ENCODE data around the gene RAB30.
A peak's percentile ranks its signal among the peaks of the same experiment; 100 is the strongest.

Gene RAB30

GRCh38 chr11:83031127-83031526, 40.6 kb downstream of the RAB30 start:
- no peaks in the 10 kb centered on the region for H3K36me3 ChIP-seq (ENCODE audit: control insufficient read depth in 5 of 5, insufficient read depth in 5 of 5, low read length in 5 of 5)
- peak overlapping the region; percentile 11 for H3K27ac ChIP-seq (ENCODE audit: low read depth, low read length)
- no peak overlapping the region for H3K9ac ChIP-seq (ENCODE audit: low read length in 5 of 5)
- H3K4me3 ChIP-seq (ENCODE audit: low read depth in 1 of 5, low read length in 5 of 5) = no peak overlapping the region
- no peaks in the 10 kb centered on the region for H3K9me3 ChIP-seq (ENCODE audit: control insufficient read depth in 5 of 5, low read length in 5 of 5)
- peaks cover 8 to 52% (median 38%) of the 10 kb centered on the region in 5 donors for H3K4me1 ChIP-seq (ENCODE audit: control insufficient read depth in 5 of 5, insufficient read depth in 5 of 5, low read length in 5 of 5)
- no peaks in the 10 kb centered on the region for H3K27me3 ChIP-seq (ENCODE audit: control insufficient read depth in 5 of 5, insufficient read depth in 4 of 5, low read length in 5 of 5)

DNA sequence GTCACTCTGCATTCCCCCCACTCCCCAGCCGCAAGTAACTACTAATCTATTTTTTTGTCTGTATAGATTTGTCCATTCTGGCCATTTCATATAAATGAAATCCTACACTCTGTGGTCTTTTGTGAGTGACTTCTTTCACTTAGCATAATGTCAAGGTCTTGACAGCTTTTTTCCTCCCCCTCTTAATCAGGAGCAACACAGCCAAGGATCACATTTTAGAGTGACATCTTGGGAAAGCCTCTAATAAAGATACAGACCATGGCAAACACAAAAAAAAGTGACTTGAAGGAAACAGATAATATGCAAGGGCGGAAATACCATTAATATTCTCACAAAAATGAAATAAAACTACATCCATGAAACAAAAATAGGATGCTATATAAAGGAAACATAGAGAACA, 43.9 kb downstream of the RAB30 start:
- Histone ChIP-seq H3K4me1 (ENCODE audit: control insufficient read depth in 5 of 5, insufficient read depth in 5 of 5, low read length in 5 of 5) (peaks cover 4 to 38% (median 21%) of the 10 kb centered on the region in 5 donors), H3K9ac (ENCODE audit: low read length in 5 of 5) (no peak overlapping the region), H3K27ac (ENCODE audit: low read depth, low read length) (no peak overlapping the region), H3K27me3 (ENCODE audit: control insufficient read depth in 5 of 5, insufficient read depth in 4 of 5, low read length in 5 of 5) (no peaks in the 10 kb centered on the region), H3K9me3 (ENCODE audit: control insufficient read depth in 5 of 5, low read length in 5 of 5) (no peaks in the 10 kb centered on the region), H3K36me3 (ENCODE audit: control insufficient read depth in 5 of 5, insufficient read depth in 5 of 5, low read length in 5 of 5) (no peaks in the 10 kb centered on the region), H3K4me3 (ENCODE audit: low read depth in 1 of 5, low read length in 5 of 5) (no peak overlapping the region)

DNA sequence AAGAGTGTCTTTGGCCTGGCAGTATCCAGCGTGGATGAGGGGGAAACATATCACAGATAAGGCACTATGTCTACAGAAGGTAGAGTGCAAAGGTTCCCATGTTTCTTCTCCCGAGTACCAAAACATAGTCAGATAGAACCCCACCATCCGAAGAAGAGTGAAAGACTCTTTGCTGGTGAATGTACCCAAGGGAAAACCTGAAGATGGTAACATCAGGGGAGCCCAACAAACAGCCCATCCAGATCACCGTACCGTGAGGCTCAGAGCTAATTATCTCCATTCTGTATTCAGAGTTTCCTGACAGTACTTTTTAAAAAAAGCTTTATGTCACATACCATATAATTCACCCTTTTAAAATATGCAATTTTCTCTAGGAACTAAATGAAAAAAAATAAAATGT, 44.4 kb downstream of the RAB30 start:
- no peak overlapping the region for H3K4me3 ChIP-seq (ENCODE audit: low read depth in 1 of 5, low read length in 5 of 5)
- H3K27me3 ChIP-seq (ENCODE audit: control insufficient read depth in 5 of 5, insufficient read depth in 4 of 5, low read length in 5 of 5) = no peaks in the 10 kb centered on the region
- no peak overlapping the region for H3K9ac ChIP-seq (ENCODE audit: low read length in 5 of 5)
- H3K27ac ChIP-seq (ENCODE audit: low read depth, low read length) = no peak overlapping the region
- no peaks in the 10 kb centered on the region for H3K36me3 ChIP-seq (ENCODE audit: control insufficient read depth in 5 of 5, insufficient read depth in 5 of 5, low read length in 5 of 5)
- H3K4me1 ChIP-seq (ENCODE audit: control insufficient read depth in 5 of 5, insufficient read depth in 5 of 5, low read length in 5 of 5) = peaks cover 4 to 33% (median 21%) of the 10 kb centered on the region in 5 donors
- H3K9me3 ChIP-seq (ENCODE audit: control insufficient read depth in 5 of 5, low read length in 5 of 5) = no peaks in the 10 kb centered on the region

- H3K36me3 ChIP-seq (ENCODE audit: control insufficient read depth in 5 of 5, insufficient read depth in 5 of 5, low read length in 5 of 5) = no peaks in the 10 kb centered on the region
- H3K4me3 ChIP-seq (ENCODE audit: low read depth in 1 of 5, low read length in 5 of 5) = no peak overlapping the region
- no peak overlapping the region for H3K27ac ChIP-seq (ENCODE audit: low read depth, low read length)
- H3K9ac ChIP-seq (ENCODE audit: low read length in 5 of 5) = no peak overlapping the region
- H3K27me3 ChIP-seq (ENCODE audit: control insufficient read depth in 5 of 5, insufficient read depth in 4 of 5, low read length in 5 of 5) = no peaks in the 10 kb centered on the region
- no peaks in the 10 kb centered on the region for H3K9me3 ChIP-seq (ENCODE audit: control insufficient read depth in 5 of 5, low read length in 5 of 5)
- H3K4me1 ChIP-seq (ENCODE audit: control insufficient read depth in 5 of 5, insufficient read depth in 5 of 5, low read length in 5 of 5) = peaks cover 6 to 31% (median 21%) of the 10 kb centered on the region in 5 donors
These were observed 45.5 kb downstream of the RAB30 start for GRCh38 chr11:83026229-83026628.

- Histone ChIP-seq H3K27ac (ENCODE audit: low read depth, low read length) (no peak overlapping the region), H3K36me3 (ENCODE audit: control insufficient read depth in 5 of 5, insufficient read depth in 5 of 5, low read length in 5 of 5) (no peaks in the 10 kb centered on the region), H3K9me3 (ENCODE audit: control insufficient read depth in 5 of 5, low read length in 5 of 5) (no peaks in the 10 kb centered on the region), H3K27me3 (ENCODE audit: control insufficient read depth in 5 of 5, insufficient read depth in 4 of 5, low read length in 5 of 5) (no peaks in the 10 kb centered on the region), H3K9ac (ENCODE audit: low read length in 5 of 5) (no peak overlapping the region), H3K4me3 (ENCODE audit: low read depth in 1 of 5, low read length in 5 of 5) (peak overlapping the region in 1 of 5 donors; percentile 6), H3K4me1 (ENCODE audit: control insufficient read depth in 5 of 5, insufficient read depth in 5 of 5, low read length in 5 of 5) (peaks cover 6 to 36% (median 31%) of the 10 kb centered on the region in 5 donors)
These were observed 46.4 kb downstream of the RAB30 start for GRCh38 chr11:83025267-83025704.

GRCh38 chr11:83024270-83024854, 47.3 kb downstream of the RAB30 start:
- Histone ChIP-seq H3K4me1 (ENCODE audit: control insufficient read depth in 5 of 5, insufficient read depth in 5 of 5, low read length in 5 of 5) (peaks cover 6 to 44% (median 37%) of the 10 kb centered on the region in 5 donors), H3K27me3 (ENCODE audit: control insufficient read depth in 5 of 5, insufficient read depth in 4 of 5, low read length in 5 of 5) (no peaks in the 10 kb centered on the region), H3K4me3 (ENCODE audit: low read depth in 1 of 5, low read length in 5 of 5) (no peak overlapping the region), H3K9me3 (ENCODE audit: control insufficient read depth in 5 of 5, low read length in 5 of 5) (no peaks in the 10 kb centered on the region), H3K27ac (ENCODE audit: low read depth, low read length) (no peak overlapping the region), H3K9ac (ENCODE audit: low read length in 5 of 5) (no peak overlapping the region), H3K36me3 (ENCODE audit: control insufficient read depth in 5 of 5, insufficient read depth in 5 of 5, low read length in 5 of 5) (no peaks in the 10 kb centered on the region)

GRCh38 chr11:83023410-83023809, 48.3 kb downstream of the RAB30 start:
- no peaks in the 10 kb centered on the region for H3K9me3 ChIP-seq (ENCODE audit: control insufficient read depth in 5 of 5, low read length in 5 of 5)
- no peak overlapping the region for H3K27ac ChIP-seq (ENCODE audit: low read depth, low read length)
- H3K9ac ChIP-seq (ENCODE audit: low read length in 5 of 5) = no peak overlapping the region
- H3K4me3 ChIP-seq (ENCODE audit: low read depth in 1 of 5, low read length in 5 of 5) = no peak overlapping the region
- H3K36me3 ChIP-seq (ENCODE audit: control insufficient read depth in 5 of 5, insufficient read depth in 5 of 5, low read length in 5 of 5) = no peaks in the 10 kb centered on the region
- no peaks in the 10 kb centered on the region for H3K27me3 ChIP-seq (ENCODE audit: control insufficient read depth in 5 of 5, insufficient read depth in 4 of 5, low read length in 5 of 5)
- peaks cover 6 to 44% (median 37%) of the 10 kb centered on the region in 5 donors for H3K4me1 ChIP-seq (ENCODE audit: control insufficient read depth in 5 of 5, insufficient read depth in 5 of 5, low read length in 5 of 5)

DNA sequence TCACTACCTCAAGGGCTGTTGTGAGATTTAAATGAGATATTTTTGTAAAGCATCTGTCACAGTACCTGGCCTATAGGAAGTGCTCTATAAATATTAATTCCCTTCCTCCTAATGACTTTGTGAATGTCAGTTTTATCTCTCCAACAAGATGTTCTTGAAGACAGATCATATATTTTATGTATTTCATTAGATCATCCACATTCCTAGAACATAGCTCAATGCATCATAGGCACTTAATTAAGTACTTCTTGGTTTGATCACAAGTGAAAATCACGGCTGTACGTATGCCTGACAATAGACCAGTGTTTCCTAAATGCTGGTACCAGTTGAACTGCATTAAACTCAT, 49.9 kb downstream of the RAB30 start:
- Histone ChIP-seq H3K27me3 (ENCODE audit: control insufficient read depth in 5 of 5, insufficient read depth in 4 of 5, low read length in 5 of 5) (no peaks in the 10 kb centered on the region), H3K9me3 (ENCODE audit: control insufficient read depth in 5 of 5, low read length in 5 of 5) (no peaks in the 10 kb centered on the region), H3K4me1 (ENCODE audit: control insufficient read depth in 5 of 5, insufficient read depth in 5 of 5, low read length in 5 of 5) (peaks cover 6 to 44% (median 37%) of the 10 kb centered on the region in 5 donors), H3K9ac (ENCODE audit: low read length in 5 of 5) (no peak overlapping the region), H3K4me3 (ENCODE audit: low read depth in 1 of 5, low read length in 5 of 5) (no peak overlapping the region), H3K27ac (ENCODE audit: low read depth, low read length) (no peak overlapping the region), H3K36me3 (ENCODE audit: control insufficient read depth in 5 of 5, insufficient read depth in 5 of 5, low read length in 5 of 5) (no peaks in the 10 kb centered on the region)

- Histone ChIP-seq H3K4me1 (ENCODE audit: control insufficient read depth in 5 of 5, insufficient read depth in 5 of 5, low read length in 5 of 5) (peaks cover 6 to 44% (median 37%) of the 10 kb centered on the region in 5 donors), H3K27me3 (ENCODE audit: control insufficient read depth in 5 of 5, insufficient read depth in 4 of 5, low read length in 5 of 5) (no peaks in the 10 kb centered on the region), H3K36me3 (ENCODE audit: control insufficient read depth in 5 of 5, insufficient read depth in 5 of 5, low read length in 5 of 5) (no peaks in the 10 kb centered on the region), H3K4me3 (ENCODE audit: low read depth in 1 of 5, low read length in 5 of 5) (peak overlapping the region in 1 of 5 donors; percentile 11), H3K9me3 (ENCODE audit: control insufficient read depth in 5 of 5, low read length in 5 of 5) (no peaks in the 10 kb centered on the region), H3K27ac (ENCODE audit: low read depth, low read length) (no peak overlapping the region), H3K9ac (ENCODE audit: low read length in 5 of 5) (no peak overlapping the region)
These were observed 50.5 kb downstream of the RAB30 start for GRCh38 chr11:83020942-83021779.

GRCh38 chr11:83019888-83020579, 51.7 kb downstream of the RAB30 start:
- Histone ChIP-seq H3K27me3 (ENCODE audit: control insufficient read depth in 5 of 5, insufficient read depth in 4 of 5, low read length in 5 of 5) (no peaks in the 10 kb centered on the region), H3K36me3 (ENCODE audit: control insufficient read depth in 5 of 5, insufficient read depth in 5 of 5, low read length in 5 of 5) (no peaks in the 10 kb centered on the region), H3K4me1 (ENCODE audit: control insufficient read depth in 5 of 5, insufficient read depth in 5 of 5, low read length in 5 of 5) (peaks cover 3 to 34% (median 32%) of the 10 kb centered on the region in 5 donors), H3K9ac (ENCODE audit: low read length in 5 of 5) (no peak overlapping the region), H3K4me3 (ENCODE audit: low read depth in 1 of 5, low read length in 5 of 5) (no peak overlapping the region), H3K9me3 (ENCODE audit: control insufficient read depth in 5 of 5, low read length in 5 of 5) (no peaks in the 10 kb centered on the region), H3K27ac (ENCODE audit: low read depth, low read length) (no peak overlapping the region)
